Mucosa of stomach (tissue), 1 donor: ENCODE measurements around the gene IL20.

ENCODE experiments used
- H3K27me3 ChIP-seq: one replicate; pipeline ENCODE4 v1.7.0; 2013; ENCODE audit warnings: mild to moderate bottlenecking, low read length; ENCODE audit not compliant: control insufficient read depth, insufficient read depth
- H3K36me3 ChIP-seq: one replicate; pipeline ENCODE4 v1.7.0; 2013; ENCODE audit warnings: low read length; ENCODE audit not compliant: control insufficient read depth, insufficient read depth
- H3K4me1 ChIP-seq: one replicate; pipeline ENCODE4 v1.7.0; 2013; ENCODE audit warnings: mild to moderate bottlenecking, low read length; ENCODE audit not compliant: control insufficient read depth, insufficient read depth
- H3K4me3 ChIP-seq: one replicate; pipeline ENCODE4 v1.7.0; 2013; ENCODE audit warnings: low read length
- H3K9ac ChIP-seq: one replicate; pipeline ENCODE4 v1.7.0; 2013; ENCODE audit warnings: mild to moderate bottlenecking, low read length, moderate library complexity
- H3K9me3 ChIP-seq: one replicate; pipeline ENCODE4 v1.7.0; 2013; ENCODE audit warnings: mild to moderate bottlenecking, low read length, moderate library complexity; ENCODE audit not compliant: control insufficient read depth
- donor health status: Pancreatic carcinoma.

The IL20 gene

GRCh38 chr1:206864939-206865671 lies at the start of gene IL20:
IL20 (plus strand) TSS chr1:206865623; CDS start chr1:206865853, 230 bp downstream.
- Histone ChIP-seq H3K4me3 (no peak within 1 kb of the TSS), H3K9ac (no peak within 1 kb of the TSS)

GRCh38 chr1:206816390-206817287 lies 48.8 kb upstream of the IL20 start:
- Histone ChIP-seq H3K4me3 (no peak overlapping the region), H3K36me3 (no peaks in the 10 kb centered on the region), H3K9me3 (no peaks in the 10 kb centered on the region), H3K27me3 (no peaks in the 10 kb centered on the region), H3K4me1 (no peaks in the 10 kb centered on the region), H3K9ac (no peak overlapping the region)

More at GRCh38 chr1:206864939-206865671, at the start of gene IL20:
- Histone ChIP-seq H3K27me3 (no peaks in the 10 kb centered on the region), H3K36me3 (no peaks in the 10 kb centered on the region), H3K9me3 (no peaks in the 10 kb centered on the region), H3K4me1 (no peaks in the 10 kb centered on the region)

GRCh38 chr1:206821493-206821892 lies 43.9 kb upstream of the IL20 start:
- Histone ChIP-seq H3K27me3 (no peaks in the 10 kb centered on the region), H3K4me1 (no peaks in the 10 kb centered on the region), H3K36me3 (no peaks in the 10 kb centered on the region), H3K9ac (no peak overlapping the region), H3K4me3 (no peak overlapping the region), H3K9me3 (no peaks in the 10 kb centered on the region)

GRCh38 chr1:206823727-206824126 lies 41.7 kb upstream of the IL20 start:
- H3K4me1 ChIP-seq, result no peaks in the 10 kb centered on the region
- no peak overlapping the region for H3K9ac ChIP-seq
- no peaks in the 10 kb centered on the region for H3K27me3 ChIP-seq
- no peaks in the 10 kb centered on the region for H3K9me3 ChIP-seq
- H3K4me3 ChIP-seq, result no peak overlapping the region
- H3K36me3 ChIP-seq, result no peaks in the 10 kb centered on the region

GRCh38 chr1:206824331-206824730 lies 41.1 kb upstream of the IL20 start:
- H3K36me3 ChIP-seq, result no peaks in the 10 kb centered on the region
- peaks cover under 1% of the 10 kb centered on the region for H3K4me1 ChIP-seq
- H3K4me3 ChIP-seq, result no peak overlapping the region
- H3K9me3 ChIP-seq, result no peaks in the 10 kb centered on the region
- H3K27me3 ChIP-seq, result no peaks in the 10 kb centered on the region
- H3K9ac ChIP-seq, result no peak overlapping the region

GRCh38 chr1:206826394-206826793 lies 39.0 kb upstream of the IL20 start:
- Histone ChIP-seq H3K36me3 (no peaks in the 10 kb centered on the region), H3K4me1 (peaks cover 9% of the 10 kb centered on the region), H3K9me3 (no peaks in the 10 kb centered on the region), H3K9ac (no peak overlapping the region), H3K4me3 (no peak overlapping the region), H3K27me3 (no peaks in the 10 kb centered on the region)

- Histone ChIP-seq H3K4me3 (no peak overlapping the region), H3K36me3 (no peaks in the 10 kb centered on the region), H3K9me3 (no peaks in the 10 kb centered on the region), H3K27me3 (no peaks in the 10 kb centered on the region), H3K9ac (no peak overlapping the region), H3K4me1 (peaks cover 23% of the 10 kb centered on the region)
Measured at GRCh38 chr1:206828061-206828460, 37.4 kb upstream of the IL20 start.

- H3K36me3 ChIP-seq, result no peaks in the 10 kb centered on the region
- H3K4me3 ChIP-seq, result no peak overlapping the region
- H3K27me3 ChIP-seq, result no peaks in the 10 kb centered on the region
- H3K9ac ChIP-seq, result no peak overlapping the region
- H3K4me1 ChIP-seq, result peaks cover 30% of the 10 kb centered on the region
- no peaks in the 10 kb centered on the region for H3K9me3 ChIP-seq
Measured at GRCh38 chr1:206828765-206829164, 36.7 kb upstream of the IL20 start.

GRCh38 chr1:206829282-206829681 lies 36.1 kb upstream of the IL20 start:
- Histone ChIP-seq H3K36me3 (no peaks in the 10 kb centered on the region), H3K27me3 (no peaks in the 10 kb centered on the region), H3K9me3 (no peaks in the 10 kb centered on the region), H3K9ac (no peak overlapping the region), H3K4me1 (peaks cover 33% of the 10 kb centered on the region), H3K4me3 (no peak overlapping the region)

- H3K9ac ChIP-seq, result no peak overlapping the region
- no peaks in the 10 kb centered on the region for H3K9me3 ChIP-seq
- H3K4me3 ChIP-seq, result no peak overlapping the region
- H3K36me3 ChIP-seq, result no peaks in the 10 kb centered on the region
- H3K4me1 ChIP-seq, result peaks cover 37% of the 10 kb centered on the region
- no peaks in the 10 kb centered on the region for H3K27me3 ChIP-seq
Measured at GRCh38 chr1:206829875-206830274, 35.5 kb upstream of the IL20 start.

GRCh38 chr1:206831650-206832049 lies 33.8 kb upstream of the IL20 start:
- peaks cover 37% of the 10 kb centered on the region for H3K4me1 ChIP-seq
- H3K27me3 ChIP-seq, result no peaks in the 10 kb centered on the region
- no peak overlapping the region for H3K4me3 ChIP-seq
- no peaks in the 10 kb centered on the region for H3K36me3 ChIP-seq
- no peaks in the 10 kb centered on the region for H3K9me3 ChIP-seq
- H3K9ac ChIP-seq, result no peak overlapping the region

GRCh38 chr1:206832352-206832880 lies 33.0 kb upstream of the IL20 start:
- no peak overlapping the region for H3K9ac ChIP-seq
- H3K36me3 ChIP-seq, result no peaks in the 10 kb centered on the region
- H3K9me3 ChIP-seq, result no peaks in the 10 kb centered on the region
- peaks cover 37% of the 10 kb centered on the region for H3K4me1 ChIP-seq
- H3K4me3 ChIP-seq, result no peak overlapping the region
- H3K27me3 ChIP-seq, result no peaks in the 10 kb centered on the region
